Panc1 (cell line): Measurements from ENCODE around the gene RNF145.

Experiments used
- CTCF ChIP-seq: fragments of 450-650 bp; IDR thresholded peaks from 2 replicates; pipeline ENCODE4 v1.5.1; 2017; ENCODE audit warnings: mild to moderate bottlenecking
- POLR2AphosphoS5 ChIP-seq: IDR thresholded peaks from 2 replicates; pipeline ENCODE4 v1.6.1; 2012; ENCODE audit warnings: mild to moderate bottlenecking, low read depth, low read length, moderate library complexity
- REST ChIP-seq, 2 experiments: IDR thresholded peaks; 2 replicates each; pipeline ENCODE4 v1.6.1; 2011 to 2012; ENCODE audit warnings: low read depth in 2 of 2, control low read depth in 1 of 2, low read length in 1 of 2, mild to moderate bottlenecking in 1 of 2, moderate library complexity in 1 of 2; ENCODE audit not compliant: insufficient read depth in 1 of 2
- TCF7L2 ChIP-seq: IDR thresholded peaks from 2 replicates; pipeline ENCODE4 v1.6.1; 2011; ENCODE audit warnings: mild to moderate bottlenecking, low read depth, low read length, inconsistent platforms

- no peak for TF ChIP-seq CTCF
- no peak for TF ChIP-seq POLR2AphosphoS5
- TF ChIP-seq REST (IDR thresholded peaks at IDR 0.05; ENCODE audit: insufficient read depth in 1 of 2, low read depth in 2 of 2, low read length in 1 of 2), result no peak
- TF ChIP-seq TCF7L2, result no peak
Measured at GRCh38 chr5:159185773-159186172, 23.6 kb downstream of the RNF145 start.
